GM12873 (cell line): ENCODE data around the gene RNU7-1.

ENCODE experiments used
- TF ChIP-seq, protein P1 (sequence below): IDR thresholded peaks from 2 replicates; pipeline ENCODE4 v1.5.1; 2012; ENCODE audit warnings: low read depth, mild to moderate bottlenecking, moderate library complexity, low read length, control low read depth; ENCODE audit not compliant: insufficient read depth; ENCODE audit errors: missing control alignments

RNU7-1 gene

GRCh38 chr12:6941782-6942181, 1.8 kb upstream of the RNU7-1 start:
- TF ChIP-seq, protein P1, sequence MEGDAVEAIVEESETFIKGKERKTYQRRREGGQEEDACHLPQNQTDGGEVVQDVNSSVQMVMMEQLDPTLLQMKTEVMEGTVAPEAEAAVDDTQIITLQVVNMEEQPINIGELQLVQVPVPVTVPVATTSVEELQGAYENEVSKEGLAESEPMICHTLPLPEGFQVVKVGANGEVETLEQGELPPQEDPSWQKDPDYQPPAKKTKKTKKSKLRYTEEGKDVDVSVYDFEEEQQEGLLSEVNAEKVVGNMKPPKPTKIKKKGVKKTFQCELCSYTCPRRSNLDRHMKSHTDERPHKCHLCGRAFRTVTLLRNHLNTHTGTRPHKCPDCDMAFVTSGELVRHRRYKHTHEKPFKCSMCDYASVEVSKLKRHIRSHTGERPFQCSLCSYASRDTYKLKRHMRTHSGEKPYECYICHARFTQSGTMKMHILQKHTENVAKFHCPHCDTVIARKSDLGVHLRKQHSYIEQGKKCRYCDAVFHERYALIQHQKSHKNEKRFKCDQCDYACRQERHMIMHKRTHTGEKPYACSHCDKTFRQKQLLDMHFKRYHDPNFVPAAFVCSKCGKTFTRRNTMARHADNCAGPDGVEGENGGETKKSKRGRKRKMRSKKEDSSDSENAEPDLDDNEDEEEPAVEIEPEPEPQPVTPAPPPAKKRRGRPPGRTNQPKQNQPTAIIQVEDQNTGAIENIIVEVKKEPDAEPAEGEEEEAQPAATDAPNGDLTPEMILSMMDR, result no peak

- TF ChIP-seq, protein P1, result no peak
Measured at GRCh38 chr12:6942331-6942665, 1.3 kb upstream of the RNU7-1 start.

DNA sequence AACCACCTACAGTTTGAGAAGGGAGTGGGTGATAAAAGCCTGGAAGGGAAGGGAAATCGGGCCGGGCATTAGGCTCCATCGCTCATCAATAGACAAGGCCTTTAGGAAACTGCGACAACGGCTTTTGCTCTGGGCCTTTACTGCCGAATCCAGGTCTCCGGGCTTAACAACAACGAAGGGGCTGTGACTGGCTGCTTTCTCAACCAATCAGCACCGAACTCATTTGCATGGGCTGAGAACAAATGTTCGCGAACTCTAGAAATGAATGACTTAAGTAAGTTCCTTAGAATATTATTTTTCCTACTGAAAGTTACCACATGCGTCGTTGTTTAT, 261 bp upstream of the RNU7-1 start:
- TF ChIP-seq, protein P1, result no peak

GRCh38 chr12:6944381-6945186, 968 bp downstream of the RNU7-1 start:
- TF ChIP-seq, protein P1, result peak; percentile 89

- TF ChIP-seq, protein P1, result no peak
Measured at GRCh38 chr12:6945613-6946012, 2.0 kb downstream of the RNU7-1 start.

DNA sequence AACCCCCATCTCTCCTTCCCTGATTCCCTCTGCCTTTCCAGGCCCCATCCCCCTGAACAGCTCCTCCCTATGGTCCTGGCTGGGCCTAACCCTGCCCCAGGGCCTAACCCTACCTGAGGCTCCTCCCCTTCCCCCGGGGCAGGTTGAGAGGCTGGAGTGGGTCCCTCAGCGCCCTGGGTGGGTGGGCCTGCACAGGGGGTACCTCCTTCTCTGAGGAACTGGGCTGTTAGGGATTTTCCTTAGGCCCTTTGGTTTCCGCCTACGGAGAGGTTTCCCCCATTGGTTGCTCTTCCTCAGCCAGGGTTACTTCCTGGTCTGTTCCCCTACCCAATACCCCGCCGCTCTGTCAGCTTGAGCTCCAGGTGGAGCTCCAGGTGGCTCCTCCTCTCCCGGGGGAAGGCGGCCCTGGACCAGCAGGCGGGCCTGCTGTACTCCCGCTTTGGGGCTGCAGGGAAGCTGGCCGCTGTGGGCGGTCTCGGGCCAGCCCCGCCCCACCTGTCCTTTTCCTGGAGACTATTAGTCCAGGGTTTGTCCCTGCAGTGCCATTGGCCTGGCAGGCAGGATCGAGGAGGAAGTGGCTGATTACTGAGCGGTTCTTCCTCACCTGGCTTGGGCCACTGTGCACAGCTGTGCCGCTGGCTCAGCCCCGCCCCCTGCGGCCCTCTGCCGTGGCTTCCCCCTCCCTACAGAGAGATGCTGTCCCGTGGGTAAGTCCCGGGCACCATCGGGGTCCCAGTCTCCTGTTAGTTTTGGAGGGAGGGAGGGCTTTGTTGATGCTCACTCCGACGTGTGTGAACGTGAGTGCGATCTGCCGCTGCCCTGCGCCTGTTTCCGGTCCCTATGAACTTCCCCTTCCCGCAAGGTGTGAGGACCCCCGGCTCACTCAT, 2.7 kb downstream of the RNU7-1 start:
- TF ChIP-seq, protein P1, result no peak

- TF ChIP-seq, protein P1, result peak; percentile 8
Measured at GRCh38 chr12:6946920-6947374, 3.3 kb downstream of the RNU7-1 start.
